ENCODE data around the gene MBD5. TPM values are rescaled to one million over a fixed set of nuclear protein-coding genes. Genes with fewer than 3 reads are reported as not detected.
"Not testable (repeated sequence)": the region's sequence is repeated elsewhere in the genome, so short reads cannot be mapped to it uniquely, and the experiment has no call there.

Gene MBD5
- total RNA-seq, 2 donors from 2014 or later: 20.8 to 33.5 TPM

DNA sequence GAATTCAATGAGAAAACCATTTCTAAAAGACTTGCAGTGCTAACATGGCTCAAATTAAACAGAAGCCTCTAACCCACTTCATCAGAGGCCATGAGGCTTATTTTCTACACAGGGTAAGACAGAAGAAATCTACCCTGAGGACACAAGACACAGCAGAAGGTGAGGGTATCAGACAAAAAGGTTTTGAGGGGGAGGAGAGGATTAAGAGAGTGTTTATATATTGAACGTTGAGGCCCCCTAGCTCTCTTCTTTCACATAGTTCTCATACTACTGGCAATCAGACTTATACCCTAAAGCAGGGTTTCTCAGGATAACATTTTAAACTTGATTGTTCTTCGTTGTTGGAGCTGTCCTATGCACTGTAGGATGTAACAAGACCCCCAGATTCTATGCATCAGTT lies 21.8 kb upstream of the MBD5 start:
- intact Hi-C loops (cut with DNase I): no loop called here
- Histone ChIP-seq H3K27me3 (no peaks in the 10 kb centered on the region), H3K27ac (no peak overlapping the region), H3K9me3 (no peaks in the 10 kb centered on the region), H3K4me1 (no peaks in the 10 kb centered on the region), H3K36me3 (replicated peaks in 1 of 2; ENCODE audit: insufficient read depth in 1 of 2, low read depth in 2 of 2) (no peaks in the 10 kb centered on the region), H3K4me3 (no peak overlapping the region)
- no peak for TF ChIP-seq POLR2A (IDR thresholded peaks at IDR 0.05)
- TF ChIP-seq, protein P1, sequence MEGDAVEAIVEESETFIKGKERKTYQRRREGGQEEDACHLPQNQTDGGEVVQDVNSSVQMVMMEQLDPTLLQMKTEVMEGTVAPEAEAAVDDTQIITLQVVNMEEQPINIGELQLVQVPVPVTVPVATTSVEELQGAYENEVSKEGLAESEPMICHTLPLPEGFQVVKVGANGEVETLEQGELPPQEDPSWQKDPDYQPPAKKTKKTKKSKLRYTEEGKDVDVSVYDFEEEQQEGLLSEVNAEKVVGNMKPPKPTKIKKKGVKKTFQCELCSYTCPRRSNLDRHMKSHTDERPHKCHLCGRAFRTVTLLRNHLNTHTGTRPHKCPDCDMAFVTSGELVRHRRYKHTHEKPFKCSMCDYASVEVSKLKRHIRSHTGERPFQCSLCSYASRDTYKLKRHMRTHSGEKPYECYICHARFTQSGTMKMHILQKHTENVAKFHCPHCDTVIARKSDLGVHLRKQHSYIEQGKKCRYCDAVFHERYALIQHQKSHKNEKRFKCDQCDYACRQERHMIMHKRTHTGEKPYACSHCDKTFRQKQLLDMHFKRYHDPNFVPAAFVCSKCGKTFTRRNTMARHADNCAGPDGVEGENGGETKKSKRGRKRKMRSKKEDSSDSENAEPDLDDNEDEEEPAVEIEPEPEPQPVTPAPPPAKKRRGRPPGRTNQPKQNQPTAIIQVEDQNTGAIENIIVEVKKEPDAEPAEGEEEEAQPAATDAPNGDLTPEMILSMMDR (IDR thresholded peaks at IDR 0.05): no peak
- ATAC-seq: no peak
- WGBS, 2 donors: 60 to 81% methylated on average over 2 of the region's 2 CpGs
- DNase-seq: no peak

DNA sequence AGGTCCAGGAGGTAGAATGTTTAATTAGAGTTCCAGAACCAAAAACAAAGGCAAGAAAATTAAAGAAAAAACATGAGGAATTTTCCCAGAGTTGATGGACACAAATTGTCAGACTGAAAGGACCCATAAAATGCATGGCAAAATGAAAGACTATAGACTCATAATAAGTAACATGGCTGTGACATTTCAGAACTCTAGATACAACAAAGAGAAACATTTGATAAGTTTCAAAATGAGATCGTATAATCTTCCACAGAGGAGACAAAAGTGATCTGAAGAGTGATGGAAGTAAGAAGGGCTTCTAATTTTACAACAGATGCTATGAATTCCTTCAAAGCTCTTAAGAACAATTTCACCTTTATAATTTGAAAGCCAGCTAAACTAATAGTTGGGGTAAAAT lies 20.8 kb upstream of the MBD5 start:
- ATAC-seq (no peak), DNase-seq (no peak)
- no peaks in the 10 kb centered on the region for H3K27me3 ChIP-seq
- no peaks in the 10 kb centered on the region for H3K9me3 ChIP-seq
- no peak overlapping the region for H3K4me3 ChIP-seq
- TF ChIP-seq, protein P1 (IDR thresholded peaks at IDR 0.05): no peak
- TF ChIP-seq POLR2A (IDR thresholded peaks at IDR 0.05): no peak
- intact Hi-C loops (cut with DNase I): no loop called here
- no peak overlapping the region for H3K27ac ChIP-seq
- no peaks in the 10 kb centered on the region for H3K36me3 ChIP-seq (replicated peaks in 1 of 2; ENCODE audit: insufficient read depth in 1 of 2, low read depth in 2 of 2)
- 87 to 96% methylated on average over 1 of the region's 1 CpG for WGBS, 2 donors
- H3K4me1 ChIP-seq: no peaks in the 10 kb centered on the region

DNA sequence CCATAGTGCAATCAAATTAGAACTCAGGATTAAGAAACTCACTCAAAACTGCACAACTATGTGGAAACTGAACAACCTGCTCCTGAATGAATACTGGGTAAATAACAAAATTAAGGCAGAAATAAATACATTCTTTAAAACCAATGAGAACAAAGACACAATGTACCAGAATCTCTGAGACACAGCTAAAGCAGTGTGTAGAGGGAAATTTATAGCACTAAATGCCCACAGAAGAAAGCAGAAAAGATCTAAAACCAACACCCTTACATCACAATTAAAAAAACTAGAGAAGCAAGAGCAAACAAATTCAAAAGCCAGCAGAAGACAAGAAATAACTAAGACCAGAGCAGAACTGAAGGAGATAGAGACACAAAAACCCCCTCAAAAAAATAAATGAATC lies 18.5 kb upstream of the MBD5 start:
- H3K27me3 ChIP-seq; ATAC-seq; H3K4me1 ChIP-seq; H3K4me3 ChIP-seq; DNase-seq; H3K9me3 ChIP-seq; intact Hi-C loops (cut with DNase I); H3K36me3 ChIP-seq (replicated peaks in 1 of 2; ENCODE audit: insufficient read depth in 1 of 2, low read depth in 2 of 2); H3K27ac ChIP-seq: not testable (repeated sequence)

DNA sequence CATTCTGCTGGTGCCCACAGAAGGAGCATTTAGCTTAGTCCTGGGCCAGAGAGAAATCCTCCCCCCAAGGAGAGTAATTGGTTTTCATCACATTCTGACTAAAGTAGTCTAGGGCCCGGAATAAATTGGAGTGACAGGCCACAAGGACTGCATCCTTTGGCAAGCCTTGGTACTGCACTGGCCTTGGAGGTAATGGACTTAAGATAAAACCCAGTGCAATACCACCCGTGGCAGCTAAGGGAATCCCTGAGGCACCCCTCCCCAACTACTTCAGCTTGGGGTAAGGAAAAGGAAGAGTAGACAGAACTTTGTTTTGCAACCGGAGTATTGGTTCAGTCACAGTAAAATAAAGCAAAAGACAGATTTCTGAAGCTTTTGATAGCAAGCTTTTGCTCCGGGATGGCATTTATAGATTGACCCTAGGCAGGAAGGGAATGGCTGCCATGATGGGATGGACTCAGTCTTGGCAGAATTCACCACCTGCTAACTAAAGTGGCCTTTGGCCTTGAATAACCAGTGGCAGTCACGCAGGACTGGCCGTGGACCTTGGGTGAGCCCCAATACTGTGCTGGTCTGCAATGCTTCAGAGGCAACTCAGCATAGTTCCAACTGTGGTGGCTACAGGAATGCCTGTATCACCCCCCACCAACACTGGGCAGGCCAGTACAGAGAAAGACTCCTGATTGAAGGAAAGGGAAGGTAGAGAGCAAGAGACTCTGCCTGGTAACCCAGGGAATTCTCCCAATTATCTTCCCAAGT lies 14.5 kb upstream of the MBD5 start:
- no peak overlapping the region for H3K4me3 ChIP-seq
- no peak overlapping the region for H3K27ac ChIP-seq
- H3K4me1 ChIP-seq: no peaks in the 10 kb centered on the region
- DNase-seq (no peak), ATAC-seq (no peak)
- H3K27me3 ChIP-seq: no peaks in the 10 kb centered on the region
- intact Hi-C loops (cut with DNase I): no loop called here
- H3K9me3 ChIP-seq: no peaks in the 10 kb centered on the region
- H3K36me3 ChIP-seq (replicated peaks in 1 of 2; ENCODE audit: insufficient read depth in 1 of 2, low read depth in 2 of 2): no peaks in the 10 kb centered on the region
- WGBS, 2 donors: 65 to 73% methylated on average over 6 of the region's 6 CpGs
- TF ChIP-seq, protein P1 (IDR thresholded peaks at IDR 0.05): no peak
- TF ChIP-seq POLR2A (IDR thresholded peaks at IDR 0.05): no peak

DNA sequence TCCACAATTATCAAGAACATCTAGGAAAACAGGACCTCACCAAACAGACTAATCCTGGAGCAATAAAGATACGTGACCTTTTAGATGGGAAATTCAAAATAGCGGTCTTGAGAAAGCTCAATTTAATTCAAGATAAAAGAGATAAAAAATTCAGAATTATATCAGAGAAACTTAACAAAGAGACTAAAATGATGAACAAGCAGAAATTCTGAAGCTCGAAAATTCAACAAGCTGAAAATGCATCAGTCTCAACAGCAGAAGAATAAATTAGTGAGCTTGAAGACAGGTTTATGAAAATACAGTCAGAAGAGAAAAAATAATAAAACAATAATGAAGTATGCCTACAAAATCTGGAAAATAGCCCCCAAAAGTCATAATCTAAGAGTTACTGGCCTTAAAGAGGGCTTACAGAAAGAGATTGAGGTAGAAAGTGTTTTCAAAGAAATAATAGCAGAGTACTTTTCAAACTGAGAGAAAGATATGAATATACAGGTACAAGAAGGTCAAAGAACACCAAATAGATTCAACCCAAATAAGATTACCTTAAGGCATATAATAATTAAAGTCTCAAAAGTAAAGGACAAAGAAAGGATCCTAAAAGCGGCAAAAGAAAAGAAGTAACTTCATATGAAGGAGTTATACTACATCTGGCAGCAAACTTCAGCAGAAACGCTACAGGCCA lies 13.5 kb upstream of the MBD5 start:
- WGBS, 2 donors: 96 to 99% methylated on average over 5 of the region's 5 CpGs
- Histone ChIP-seq H3K27me3 (no peaks in the 10 kb centered on the region), H3K27ac (no peak overlapping the region), H3K4me1 (no peaks in the 10 kb centered on the region), H3K36me3 (replicated peaks in 1 of 2; ENCODE audit: insufficient read depth in 1 of 2, low read depth in 2 of 2) (no peaks in the 10 kb centered on the region), H3K9me3 (no peaks in the 10 kb centered on the region), H3K4me3 (no peak overlapping the region)
- TF ChIP-seq POLR2A (IDR thresholded peaks at IDR 0.05): no peak
- TF ChIP-seq, protein P1 (IDR thresholded peaks at IDR 0.05): no peak
- DNase-seq (no peak), ATAC-seq (no peak)
- intact Hi-C loops (cut with DNase I): no loop called here

DNA sequence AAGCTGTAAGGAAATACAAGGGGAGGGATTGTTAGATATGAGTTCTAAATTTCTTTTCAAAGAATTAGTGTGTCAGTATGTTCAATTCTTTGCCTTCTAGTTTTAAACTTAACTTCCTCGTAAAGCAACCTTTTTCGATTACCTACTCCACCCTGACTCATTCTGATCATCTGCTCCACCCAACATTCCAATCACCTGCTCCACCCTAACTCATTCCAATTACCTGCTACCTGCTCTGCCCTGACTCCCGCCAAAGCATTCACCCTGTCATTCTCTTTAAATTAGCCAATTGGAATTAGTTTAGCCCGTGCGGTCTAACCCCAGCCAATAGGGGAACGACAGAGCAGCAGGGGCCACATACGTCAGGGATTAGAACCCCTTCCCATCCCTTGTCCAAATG lies 12.5 kb upstream of the MBD5 start:
- H3K27ac ChIP-seq; intact Hi-C loops (cut with DNase I); H3K27me3 ChIP-seq; H3K9me3 ChIP-seq; H3K36me3 ChIP-seq (replicated peaks in 1 of 2; ENCODE audit: insufficient read depth in 1 of 2, low read depth in 2 of 2); H3K4me3 ChIP-seq; ATAC-seq; H3K4me1 ChIP-seq; DNase-seq: not testable (repeated sequence)
- 95 to 96% methylated on average over 7 of the region's 7 CpGs for WGBS, 2 donors
